NCI-H82 treated with DMSO at 0.1 percent for 48 hours (cell line): ENCODE measurements around the gene KRT81.
"Not testable (repeated sequence)": the region's sequence is repeated elsewhere in the genome, so short reads cannot be mapped to it uniquely, and the experiment has no call there.

Experiments
- DNase-seq: peaks from one replicate; lab custom pipeline; 2025; ENCODE audit not compliant: unreplicated experiment; lab: John Stamatoyannopoulos, UW

KRT81 gene

DNA sequence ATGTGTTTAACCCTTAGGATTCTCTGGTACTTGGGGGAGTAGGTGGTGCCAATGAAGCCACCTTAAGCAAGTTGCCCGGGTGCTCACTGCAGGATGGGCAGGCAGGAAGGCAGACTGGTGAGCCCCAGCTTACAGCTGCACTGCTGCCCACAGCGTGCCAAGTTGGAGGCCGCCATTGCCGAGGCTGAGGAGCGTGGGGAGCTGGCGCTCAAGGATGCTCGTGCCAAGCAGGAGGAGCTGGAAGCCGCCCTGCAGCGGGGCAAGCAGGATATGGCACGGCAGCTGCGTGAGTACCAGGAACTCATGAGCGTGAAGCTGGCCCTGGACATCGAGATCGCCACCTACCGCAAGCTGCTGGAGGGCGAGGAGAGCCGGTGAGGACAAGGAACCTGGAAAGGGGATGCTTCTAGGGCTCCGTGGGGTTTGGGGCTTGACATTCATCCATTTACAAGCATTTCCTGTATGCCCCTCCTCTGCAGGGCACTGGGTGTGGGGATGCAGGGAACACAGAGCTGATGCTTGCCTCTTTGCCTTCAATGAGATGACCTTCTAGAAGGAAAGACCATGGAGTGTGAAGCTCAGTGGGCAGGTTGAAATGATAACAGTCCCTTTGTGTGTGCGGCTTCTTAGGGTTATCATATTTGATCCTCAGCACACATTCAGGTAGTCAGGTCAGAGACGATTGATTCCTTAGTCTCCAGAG, 45.9 kb downstream of the KRT81 start:
- no peak for DNase-seq

DNA sequence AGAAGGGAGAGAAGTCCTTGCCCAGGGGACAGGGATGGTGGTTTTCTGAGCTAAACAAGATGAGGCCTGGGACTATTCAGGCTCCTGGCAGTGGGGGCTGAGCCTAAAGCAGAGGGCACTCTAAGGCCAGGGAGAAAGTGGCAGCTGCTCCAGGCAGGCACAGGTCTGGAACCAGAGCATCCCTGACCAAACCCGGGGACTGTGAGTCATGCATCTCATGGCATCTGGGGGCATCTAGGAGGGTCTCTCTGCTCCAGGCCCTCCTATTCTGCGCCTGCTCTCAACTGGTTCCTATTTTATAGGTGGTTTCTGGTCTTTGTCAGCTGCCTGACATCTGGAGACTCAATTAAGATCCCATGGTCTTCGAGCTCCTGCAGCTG, 46.7 kb downstream of the KRT81 start:
- DNase-seq = no peak

DNA sequence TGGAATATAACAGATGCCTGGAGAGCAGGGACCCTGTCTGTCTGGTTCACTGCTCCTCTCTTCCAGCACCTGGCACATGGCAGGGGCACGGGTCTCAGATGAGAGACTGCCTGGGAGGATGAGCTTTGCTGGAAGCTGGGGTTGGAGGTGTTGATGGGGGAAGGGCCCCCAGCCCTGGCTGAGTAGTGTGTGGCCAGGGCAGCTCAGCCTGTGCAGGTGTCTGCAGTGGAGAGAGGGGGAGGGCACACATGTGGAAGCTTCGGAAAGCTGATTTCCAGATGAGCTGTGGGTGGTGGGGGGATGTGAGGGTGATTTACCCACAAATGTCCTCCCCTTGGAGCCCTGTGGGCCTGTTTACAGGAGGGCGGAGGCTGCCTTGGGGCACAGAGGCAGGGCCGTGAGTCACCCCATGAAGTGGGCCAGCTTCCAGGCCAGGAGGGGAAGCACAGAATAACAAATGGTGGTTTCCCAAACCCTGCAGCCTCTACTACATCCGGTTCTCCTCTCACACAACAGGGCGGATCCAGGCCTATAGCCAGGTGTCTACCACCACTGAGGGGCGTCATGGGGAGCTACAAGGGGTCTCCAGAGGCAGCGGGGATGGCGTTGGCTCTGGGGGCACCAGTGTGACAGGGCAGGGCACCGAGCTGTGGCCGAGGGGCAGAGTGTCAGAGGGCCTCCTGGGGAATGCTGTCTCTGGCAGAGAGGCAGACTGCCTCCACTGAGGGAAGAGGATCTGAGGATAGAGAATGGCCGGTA, 47.3 kb downstream of the KRT81 start:
- no peak for DNase-seq

GRCh38 chr12:52243259-52243855, 48.0 kb downstream of the KRT81 start:
- no peak for DNase-seq

- DNase-seq = no peak
Measured at GRCh38 chr12:52242442-52243258, 48.7 kb downstream of the KRT81 start.

GRCh38 chr12:52241205-52241842, 50.0 kb downstream of the KRT81 start:
- DNase-seq = no peak

GRCh38 chr12:52240247-52240646, 51.1 kb downstream of the KRT81 start:
- DNase-seq = not testable (repeated sequence)

DNA sequence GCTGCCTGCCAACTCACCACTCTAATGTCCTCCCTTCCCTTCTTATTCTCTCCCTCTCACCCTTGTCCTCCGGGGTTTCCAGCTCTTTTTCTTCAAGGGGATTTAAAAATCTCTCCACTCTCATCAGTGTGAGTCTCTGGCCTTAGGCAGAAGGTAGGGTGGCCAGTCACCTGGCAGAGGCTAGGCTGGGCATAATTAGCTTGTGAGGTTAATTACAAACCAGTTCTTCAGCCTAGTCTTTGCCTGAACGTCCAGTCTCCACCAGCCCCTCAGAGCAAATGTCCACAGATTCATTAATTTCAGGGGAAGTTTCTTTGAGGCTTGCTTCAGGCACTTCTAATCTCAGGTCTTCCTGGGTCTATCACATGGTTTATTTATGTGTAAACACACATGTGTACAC, 51.6 kb downstream of the KRT81 start:
- DNase-seq = no peak

- no peak for DNase-seq
Measured at GRCh38 chr12:52238916-52239646, 52.3 kb downstream of the KRT81 start.

GRCh38 chr12:52238207-52238840, 53.0 kb downstream of the KRT81 start:
- no peak for DNase-seq

DNA sequence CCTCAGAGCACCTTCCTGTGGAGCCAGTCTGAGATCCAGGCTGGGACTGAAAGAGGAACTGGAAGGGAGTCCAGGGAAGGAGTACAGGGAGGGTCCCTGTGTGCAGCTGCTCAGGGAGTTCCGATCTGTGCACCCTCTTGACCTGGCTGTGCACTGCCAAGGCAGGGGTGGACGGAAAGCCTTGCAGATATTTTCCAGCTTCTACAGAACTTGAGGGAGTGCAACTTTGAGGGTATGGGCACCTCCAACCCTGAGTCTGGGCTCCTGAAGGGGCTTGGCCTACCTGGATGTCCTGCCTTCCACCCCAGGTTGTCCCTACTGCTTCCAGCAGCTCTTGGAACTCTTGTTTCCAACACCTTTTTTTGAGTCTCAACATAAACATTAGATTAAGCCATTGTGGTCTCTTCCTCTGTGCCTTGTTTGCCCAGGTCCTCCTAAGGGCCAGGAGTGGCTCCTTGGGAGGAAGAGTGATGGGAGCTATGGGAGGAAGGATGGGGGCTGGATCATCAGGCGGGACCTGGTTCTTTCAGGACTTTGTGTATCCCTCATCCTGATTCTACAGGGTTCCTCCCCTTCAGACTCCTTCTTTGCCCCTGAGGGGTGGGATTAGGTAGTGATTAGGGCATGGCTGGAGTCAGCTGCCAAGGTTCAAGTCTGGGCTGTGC, 54.8 kb downstream of the KRT81 start:
- DNase-seq = no peak
